Neural cell (in vitro differentiated cells): ENCODE measurements around the gene ZBTB40. TPM values are rescaled to one million over a fixed set of nuclear protein-coding genes. Genes with fewer than 3 reads are reported as not detected.

Experiments used
- H2AFZ ChIP-seq: fragments of 200-600, 300-800 bp; sonication (generic), shearing (Covaris generic); 2 replicates; pipeline ENCODE4 v1.6.0; 2014; ENCODE audit warnings: low read depth, mild to moderate bottlenecking, antibody characterized with exemption, low read length, moderate library complexity
- H3F3A ChIP-seq: fragments of 200-600 bp; shearing (Covaris generic); 2 replicates; pipeline ENCODE4 v1.6.1; 2016; ENCODE audit warnings: mild to moderate bottlenecking, moderate library complexity, mixed read lengths, antibody characterized with exemption, low read length; ENCODE audit not compliant: insufficient read depth, poor library complexity, severe bottlenecking
- H3K27ac ChIP-seq: fragments of 200-600, 300-800 bp; sonication (generic), shearing (Covaris generic); 2 replicates; pipeline ENCODE4 v1.5.1; 2014; ENCODE audit warnings: mild to moderate bottlenecking, low read length, moderate library complexity
- H3K27me3 ChIP-seq: fragments of 300-800, 200-600 bp; sonication (generic), shearing (Covaris generic); 2 replicates; pipeline ENCODE4 v1.6.0; 2014; ENCODE audit warnings: mild to moderate bottlenecking, low read depth, low read length, moderate library complexity; ENCODE audit not compliant: insufficient read depth
- H3K36me3 ChIP-seq: fragments of 300-800, 200-600 bp; sonication (generic), shearing (Covaris generic); 2 replicates; pipeline ENCODE4 v1.5.1; 2014; ENCODE audit warnings: mild to moderate bottlenecking, antibody characterized with exemption, low read length, moderate library complexity; ENCODE audit not compliant: insufficient read depth
- H3K4me2 ChIP-seq: fragments of 300-800, 200-600 bp; sonication (generic), shearing (Covaris generic); 2 replicates; pipeline ENCODE4 v1.6.0; 2014; ENCODE audit warnings: mild to moderate bottlenecking, low read length
- H3K4me3 ChIP-seq: fragments of 300-800, 200-600 bp; sonication (generic), shearing (Covaris generic); 2 replicates; pipeline ENCODE4 v1.5.1; 2014; ENCODE audit warnings: mild to moderate bottlenecking, low read length, moderate library complexity
- H3K79me2 ChIP-seq: fragments of 200-600 bp; shearing (Covaris generic); replicated peaks from 2 replicates; pipeline ENCODE4 v1.6.0; 2014; ENCODE audit warnings: mild to moderate bottlenecking, low read length, moderate library complexity; ENCODE audit not compliant: insufficient read depth
- H3K9ac ChIP-seq: fragments of 300-800, 200-600 bp; sonication (generic), shearing (Covaris generic); 2 replicates; pipeline ENCODE4 v1.6.1; 2016; ENCODE audit warnings: mild to moderate bottlenecking, low read length, mixed read lengths
- H3K9me2 ChIP-seq: fragments of 200-600 bp; shearing (Covaris generic); 2 replicates; pipeline ENCODE4 v1.6.1; 2016; ENCODE audit warnings: mild to moderate bottlenecking, low read length, mixed read lengths; ENCODE audit not compliant: insufficient read depth
- H3K9me3 ChIP-seq: fragments of 200-600, 300-800 bp; sonication (generic), shearing (Covaris generic); 2 replicates; pipeline ENCODE4 v1.6.1; 2016; ENCODE audit warnings: mild to moderate bottlenecking, mixed run types, low read length, moderate library complexity, mixed read lengths
- H4K20me1 ChIP-seq: fragments of 200-600 bp; shearing (Covaris generic); 2 replicates; pipeline ENCODE4 v1.6.1; 2016; ENCODE audit warnings: mild to moderate bottlenecking, mixed run types; ENCODE audit not compliant: insufficient read depth
- EP300 ChIP-seq: fragments of 450-650 bp; conservative IDR thresholded peaks from 2 replicates; pipeline ENCODE4 v1.6.1; 2014; ENCODE audit warnings: antibody characterized with exemption, mild to moderate bottlenecking, moderate library complexity; ENCODE audit not compliant: poor library complexity, severe bottlenecking
- EZH2 ChIP-seq: fragments of 200-600, 300-800 bp; shearing (Covaris generic), sonication (generic); IDR thresholded peaks from 2 replicates; pipeline ENCODE4 v1.6.1; 2014; ENCODE audit warnings: antibody characterized with exemption, low read length, borderline replicate concordance, mild to moderate bottlenecking; ENCODE audit not compliant: insufficient read depth, poor library complexity, severe bottlenecking
- MXI1 ChIP-seq: fragments of 450-650 bp; conservative IDR thresholded peaks from 2 replicates; pipeline ENCODE4 v1.6.1; 2014; ENCODE audit warnings: antibody characterized with exemption, mild to moderate bottlenecking; ENCODE audit not compliant: poor library complexity, severe bottlenecking
- POLR2AphosphoS5 ChIP-seq: IDR thresholded peaks from 2 replicates; pipeline ENCODE4 v1.6.1; 2012
- RAD21 ChIP-seq: fragments of 450-650 bp; conservative IDR thresholded peaks from 2 replicates; pipeline ENCODE4 v1.6.1; 2014; ENCODE audit warnings: antibody characterized with exemption, mild to moderate bottlenecking, moderate library complexity
- SMC3 ChIP-seq: fragments of 450-650 bp; conservative IDR thresholded peaks from 2 replicates; pipeline ENCODE4 v1.6.1; 2014; ENCODE audit warnings: antibody characterized with exemption, mild to moderate bottlenecking, moderate library complexity; ENCODE audit not compliant: poor library complexity
- TAF1 ChIP-seq: IDR thresholded peaks from 2 replicates; pipeline ENCODE4 v1.6.1; 2012; ENCODE audit warnings: low read depth
- polyA plus RNA-seq: library from polyadenylated mRNA; depleted of rRNA; stranded (reverse); fragments of >200 nt; gene quantifications from 2 replicates; pipeline ENCODE4 v1.2.3, GENCODE V29; 2014
- TF ChIP-seq, protein P1 (sequence below): fragments of 450-650 bp; IDR thresholded peaks from 2 replicates; pipeline ENCODE4 v1.5.1; 2014; ENCODE audit warnings: antibody characterized with exemption, mild to moderate bottlenecking, moderate library complexity; ENCODE audit not compliant: poor library complexity, severe bottlenecking
- TF ChIP-seq, protein P2 (sequence below): IDR thresholded peaks from 2 replicates; pipeline ENCODE4 v1.6.1; 2012; ENCODE audit warnings: borderline replicate concordance

The ZBTB40 gene
- polyA plus RNA-seq, 1 donor from 2014 or later = 12.7 TPM

DNA sequence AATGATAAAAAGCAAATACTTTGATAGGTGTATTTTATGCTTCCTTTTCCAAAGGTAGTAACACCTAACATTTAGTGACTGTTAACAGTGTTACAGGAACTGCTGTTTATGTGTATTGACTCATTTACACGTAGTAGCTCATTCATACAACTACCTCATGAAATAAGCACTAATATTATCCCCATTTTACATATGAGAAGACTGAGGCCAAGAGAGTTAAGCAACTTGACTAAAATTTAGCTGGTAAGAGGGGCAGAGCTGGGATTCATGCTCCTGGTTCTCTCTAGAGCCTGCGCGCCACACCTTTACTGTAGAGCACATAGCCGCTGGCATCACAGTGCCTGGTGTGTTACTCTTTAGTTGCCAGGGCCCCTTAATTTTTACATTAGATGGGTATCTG, 11.3 kb downstream of the ZBTB40 start:
- no peaks in the 10 kb centered on the region for H3K9me3 ChIP-seq
- H3K4me3 ChIP-seq = no peak overlapping the region
- no peaks in the 10 kb centered on the region for H3K9me2 ChIP-seq
- H2AFZ ChIP-seq = no peak overlapping the region
- no peaks in the 10 kb centered on the region for H4K20me1 ChIP-seq
- no peaks in the 10 kb centered on the region for H3F3A ChIP-seq
- peaks cover 33% of the 10 kb centered on the region for H3K79me2 ChIP-seq
- no peak for TF ChIP-seq POLR2AphosphoS5
- no peak for TF ChIP-seq EP300
- TF ChIP-seq, protein P1, sequence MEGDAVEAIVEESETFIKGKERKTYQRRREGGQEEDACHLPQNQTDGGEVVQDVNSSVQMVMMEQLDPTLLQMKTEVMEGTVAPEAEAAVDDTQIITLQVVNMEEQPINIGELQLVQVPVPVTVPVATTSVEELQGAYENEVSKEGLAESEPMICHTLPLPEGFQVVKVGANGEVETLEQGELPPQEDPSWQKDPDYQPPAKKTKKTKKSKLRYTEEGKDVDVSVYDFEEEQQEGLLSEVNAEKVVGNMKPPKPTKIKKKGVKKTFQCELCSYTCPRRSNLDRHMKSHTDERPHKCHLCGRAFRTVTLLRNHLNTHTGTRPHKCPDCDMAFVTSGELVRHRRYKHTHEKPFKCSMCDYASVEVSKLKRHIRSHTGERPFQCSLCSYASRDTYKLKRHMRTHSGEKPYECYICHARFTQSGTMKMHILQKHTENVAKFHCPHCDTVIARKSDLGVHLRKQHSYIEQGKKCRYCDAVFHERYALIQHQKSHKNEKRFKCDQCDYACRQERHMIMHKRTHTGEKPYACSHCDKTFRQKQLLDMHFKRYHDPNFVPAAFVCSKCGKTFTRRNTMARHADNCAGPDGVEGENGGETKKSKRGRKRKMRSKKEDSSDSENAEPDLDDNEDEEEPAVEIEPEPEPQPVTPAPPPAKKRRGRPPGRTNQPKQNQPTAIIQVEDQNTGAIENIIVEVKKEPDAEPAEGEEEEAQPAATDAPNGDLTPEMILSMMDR = no peak
- no peak for TF ChIP-seq MXI1
- TF ChIP-seq SMC3 = no peak
- TF ChIP-seq RAD21 = no peak
- TF ChIP-seq, protein P2, sequence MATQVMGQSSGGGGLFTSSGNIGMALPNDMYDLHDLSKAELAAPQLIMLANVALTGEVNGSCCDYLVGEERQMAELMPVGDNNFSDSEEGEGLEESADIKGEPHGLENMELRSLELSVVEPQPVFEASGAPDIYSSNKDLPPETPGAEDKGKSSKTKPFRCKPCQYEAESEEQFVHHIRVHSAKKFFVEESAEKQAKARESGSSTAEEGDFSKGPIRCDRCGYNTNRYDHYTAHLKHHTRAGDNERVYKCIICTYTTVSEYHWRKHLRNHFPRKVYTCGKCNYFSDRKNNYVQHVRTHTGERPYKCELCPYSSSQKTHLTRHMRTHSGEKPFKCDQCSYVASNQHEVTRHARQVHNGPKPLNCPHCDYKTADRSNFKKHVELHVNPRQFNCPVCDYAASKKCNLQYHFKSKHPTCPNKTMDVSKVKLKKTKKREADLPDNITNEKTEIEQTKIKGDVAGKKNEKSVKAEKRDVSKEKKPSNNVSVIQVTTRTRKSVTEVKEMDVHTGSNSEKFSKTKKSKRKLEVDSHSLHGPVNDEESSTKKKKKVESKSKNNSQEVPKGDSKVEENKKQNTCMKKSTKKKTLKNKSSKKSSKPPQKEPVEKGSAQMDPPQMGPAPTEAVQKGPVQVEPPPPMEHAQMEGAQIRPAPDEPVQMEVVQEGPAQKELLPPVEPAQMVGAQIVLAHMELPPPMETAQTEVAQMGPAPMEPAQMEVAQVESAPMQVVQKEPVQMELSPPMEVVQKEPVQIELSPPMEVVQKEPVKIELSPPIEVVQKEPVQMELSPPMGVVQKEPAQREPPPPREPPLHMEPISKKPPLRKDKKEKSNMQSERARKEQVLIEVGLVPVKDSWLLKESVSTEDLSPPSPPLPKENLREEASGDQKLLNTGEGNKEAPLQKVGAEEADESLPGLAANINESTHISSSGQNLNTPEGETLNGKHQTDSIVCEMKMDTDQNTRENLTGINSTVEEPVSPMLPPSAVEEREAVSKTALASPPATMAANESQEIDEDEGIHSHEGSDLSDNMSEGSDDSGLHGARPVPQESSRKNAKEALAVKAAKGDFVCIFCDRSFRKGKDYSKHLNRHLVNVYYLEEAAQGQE = no peak
- TF ChIP-seq EZH2 = no peak
- TF ChIP-seq TAF1 = no peak
- no peak overlapping the region for H3K9ac ChIP-seq
- no peak overlapping the region for H3K27ac ChIP-seq
- no peak overlapping the region for H3K4me2 ChIP-seq
- no peaks in the 10 kb centered on the region for H3K36me3 ChIP-seq
- no peaks in the 10 kb centered on the region for H3K27me3 ChIP-seq

DNA sequence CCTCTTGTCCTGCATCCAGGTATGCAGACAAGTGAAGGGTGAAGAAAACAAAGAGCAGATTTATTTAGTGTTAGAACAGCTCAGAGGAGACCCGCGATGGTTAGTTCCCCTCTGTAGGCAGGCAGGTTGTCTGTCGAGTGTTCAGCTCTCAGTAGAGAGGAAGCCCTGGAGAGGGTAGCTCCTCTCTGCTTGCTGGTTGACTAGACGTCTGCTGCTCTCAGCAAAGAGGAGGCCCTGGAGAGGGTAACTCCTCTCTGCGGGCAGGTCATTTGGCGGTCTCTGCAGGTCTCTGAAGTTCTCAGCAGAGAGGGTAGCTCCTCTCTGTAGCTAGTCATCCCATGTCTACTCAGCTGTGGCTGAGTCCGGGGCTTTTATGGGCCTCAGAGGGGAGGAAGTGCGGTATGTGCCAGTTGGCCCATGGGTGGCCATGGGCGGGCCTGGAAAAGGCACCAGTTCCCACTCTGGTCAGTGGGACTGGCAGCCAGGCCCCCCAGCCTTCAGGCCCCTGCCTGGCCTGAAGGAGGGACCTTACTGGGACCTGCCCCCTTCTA, 13.4 kb downstream of the ZBTB40 start:
- Histone ChIP-seq H3K27ac (no peak overlapping the region), H4K20me1 (no peaks in the 10 kb centered on the region), H3K4me2 (no peak overlapping the region), H3K9me3 (no peaks in the 10 kb centered on the region), H3K36me3 (no peaks in the 10 kb centered on the region), H2AFZ (no peak overlapping the region), H3K4me3 (no peak overlapping the region), H3K27me3 (no peaks in the 10 kb centered on the region), H3F3A (no peaks in the 10 kb centered on the region), H3K79me2 (peaks cover 29% of the 10 kb centered on the region), H3K9ac (no peak overlapping the region), H3K9me2 (no peaks in the 10 kb centered on the region)
- TF ChIP-seq RAD21 (no peak), POLR2AphosphoS5 (no peak), SMC3 (no peak)
